H1 (cell line): ENCODE data around the gene PFDN5. TPM values are rescaled to one million over a fixed set of nuclear protein-coding genes. Genes with fewer than 3 reads are reported as not detected.

Experiments
- CTCF ChIA-PET: fragments of 300-600 bp; sonication (Branson Sonifier 250); formaldehyde crosslinking; loops from one replicate; lab custom pipeline; 2021; ENCODE audit not compliant: partially characterized antibody; lab: Charles Lee
- POLR2A ChIA-PET: fragments of 300-600 bp; sonication (Branson Sonifier 250); formaldehyde crosslinking; loops from one replicate; lab custom pipeline; 2021; ENCODE audit warnings: inconsistent platforms; ENCODE audit not compliant: partially characterized antibody; lab: Charles Lee
- DNase-seq, 2 experiments: peaks; one replicate each; pipeline versions ENCODE4 v3.0.0 to v3.0.0-alpha.2; 2010 to 2022; ENCODE audit warnings: low spot score in 2 of 2, low read depth in 1 of 2, mixed read lengths in 1 of 2
- FAIRE-seq: peaks from 2 replicates; lab custom pipeline; 2011; peaks lifted over from hg19 to GRCh38; lab: Jason Lieb, UNC
- H2AFZ ChIP-seq: 2 replicates; pipeline ENCODE4 v1.8.1; 2012; ENCODE audit warnings: low read length, inconsistent platforms
- H2AK5ac ChIP-seq: 2 replicates; pipeline ENCODE4 v1.6.1; 2013; ENCODE audit warnings: low read depth, low read length
- H2BK120ac ChIP-seq: replicated peaks from 2 replicates; pipeline ENCODE3; 2013; ENCODE audit warnings: low read depth, low read length, inconsistent platforms
- H2BK12ac ChIP-seq: 2 replicates; pipeline ENCODE4 v1.6.1; 2013; ENCODE audit warnings: low read depth, low read length
- H2BK15ac ChIP-seq: 2 replicates; pipeline ENCODE4 v1.6.1; 2013; ENCODE audit warnings: low read length
- H2BK20ac ChIP-seq: 2 replicates; pipeline ENCODE4 v1.6.1; 2013; ENCODE audit warnings: low read length
- H2BK5ac ChIP-seq: 2 replicates; pipeline ENCODE4 v1.6.1; 2013; ENCODE audit warnings: low read depth, low read length
- H3K14ac ChIP-seq: 2 replicates; pipeline ENCODE4 v1.6.1; 2013; ENCODE audit warnings: inconsistent platforms; ENCODE audit not compliant: insufficient read length
- H3K18ac ChIP-seq: 2 replicates; pipeline ENCODE4 v1.6.1; 2013; ENCODE audit warnings: low read length; ENCODE audit errors: extremely low read depth
- H3K23ac ChIP-seq: 2 replicates; pipeline ENCODE4 v1.6.1; 2013; ENCODE audit warnings: inconsistent platforms; ENCODE audit not compliant: insufficient read length
- H3K23me2 ChIP-seq: 2 replicates; pipeline ENCODE4 v1.6.1; 2013; ENCODE audit warnings: low read depth, low read length
- H3K27ac ChIP-seq: 2 replicates; pipeline ENCODE4 v1.6.1; 2011; ENCODE audit warnings: low read depth, low read length, inconsistent platforms
- H3K27me3 ChIP-seq, 4 experiments: replicated peaks in 1 of 4; 1 replicate in 1 of 4; 2 replicates in 3 of 4; pipeline versions ENCODE4 v1.6.1 to v1.8.1; 2011 to 2013; ENCODE audit warnings: low read length in 3 of 4, mild to moderate bottlenecking in 3 of 4, inconsistent platforms in 2 of 4, mixed read lengths in 2 of 4, moderate library complexity in 1 of 4; ENCODE audit not compliant: control insufficient read depth in 3 of 4, insufficient read depth in 3 of 4; ENCODE audit errors: extremely low read depth in 1 of 4
- H3K36me3 ChIP-seq, 4 experiments: 2 replicates each; pipeline versions ENCODE4 v1.6.1 to v1.8.1; 2011 to 2013; ENCODE audit warnings: mild to moderate bottlenecking in 4 of 4, low read length in 3 of 4, moderate library complexity in 2 of 4, control low read depth in 1 of 4, inconsistent platforms in 1 of 4; ENCODE audit not compliant: insufficient read depth in 4 of 4, control insufficient read depth in 2 of 4
- H3K4ac ChIP-seq: replicated peaks from 2 replicates; pipeline ENCODE3; 2013; ENCODE audit warnings: low read length, low read depth, mixed read lengths, inconsistent platforms; ENCODE audit not compliant: insufficient read length
- H3K4me1 ChIP-seq, 4 experiments: replicated peaks in 1 of 4; 1 replicate in 1 of 4; 2 replicates in 3 of 4; pipeline versions ENCODE4 v1.6.1 to v1.8.1; 2011 to 2013; ENCODE audit warnings: low read length in 3 of 4, inconsistent platforms in 2 of 4, mixed read lengths in 1 of 4; ENCODE audit not compliant: insufficient read depth in 4 of 4, control insufficient read depth in 3 of 4
- H3K4me2 ChIP-seq, 2 experiments: 2 replicates each; pipeline versions ENCODE4 v1.6.1 to v1.8.1; 2011 to 2013; ENCODE audit warnings: low read depth in 2 of 2, low read length in 2 of 2, control low read depth in 1 of 2, inconsistent platforms in 1 of 2, mild to moderate bottlenecking in 1 of 2; ENCODE audit not compliant: insufficient read depth in 1 of 2
- H3K4me3 ChIP-seq, 4 experiments: fragments of 200-600, 300-600 bp in 1 of 4; sonication (generic), shearing (Covaris generic), sonication (Bioruptor Twin) in 1 of 4; 2 replicates each; pipeline versions ENCODE4 v1.5.1 to v1.8.1; 2011 to 2016; ENCODE audit warnings: low read length in 4 of 4, low read depth in 3 of 4, control low read depth in 2 of 4, inconsistent platforms in 2 of 4, mild to moderate bottlenecking in 2 of 4, mixed read lengths in 1 of 4, moderate library complexity in 1 of 4; ENCODE audit not compliant: insufficient read depth in 2 of 4; ENCODE audit errors: extremely low read depth in 1 of 4
- H3K56ac ChIP-seq: replicated peaks from 2 replicates; pipeline ENCODE3; 2013; ENCODE audit warnings: low read depth, mild to moderate bottlenecking, mixed read lengths, low read length, inconsistent platforms; ENCODE audit not compliant: insufficient read length
- H3K79me1 ChIP-seq: 2 replicates; pipeline ENCODE4 v1.6.1; 2013; ENCODE audit warnings: low read depth, low read length, control low read depth
- H3K79me2 ChIP-seq, 2 experiments: 2 replicates each; pipeline versions ENCODE4 v1.6.1 to v1.8.1; 2012 to 2013; ENCODE audit warnings: low read length in 2 of 2, mild to moderate bottlenecking in 2 of 2, inconsistent platforms in 1 of 2; ENCODE audit not compliant: insufficient read depth in 2 of 2, control insufficient read depth in 1 of 2
- H3K9ac ChIP-seq, 4 experiments: replicated peaks in 1 of 4; 1 replicate in 1 of 4; 2 replicates in 3 of 4; pipeline versions ENCODE4 v1.6.1 to v1.8.1; 2011 to 2013; ENCODE audit warnings: low read depth in 3 of 4, low read length in 3 of 4, control low read depth in 2 of 4, mild to moderate bottlenecking in 2 of 4, moderate library complexity in 2 of 4, inconsistent platforms in 1 of 4; ENCODE audit errors: extremely low read depth in 1 of 4
- H3K9me3 ChIP-seq, 2 experiments: 2 replicates each; pipeline versions ENCODE4 v1.6.1 to v1.8.1; 2012 to 2013; ENCODE audit warnings: mild to moderate bottlenecking in 2 of 2, moderate library complexity in 2 of 2, control low read depth in 1 of 2, inconsistent platforms in 1 of 2, low read depth in 1 of 2, low read length in 1 of 2, mixed read lengths in 1 of 2; ENCODE audit not compliant: insufficient read depth in 2 of 2
- H4K20me1 ChIP-seq, 2 experiments: replicated peaks in 1 of 2; 2 replicates each; pipeline versions ENCODE3 to v1.8.1; 2011 to 2013; ENCODE audit warnings: inconsistent platforms in 2 of 2, low read length in 2 of 2, mild to moderate bottlenecking in 1 of 2; ENCODE audit not compliant: insufficient read depth in 2 of 2, control insufficient read depth in 1 of 2
- H4K5ac ChIP-seq: 2 replicates; pipeline ENCODE4 v1.6.1; 2013; ENCODE audit warnings: low read length, low read depth, mixed read lengths, inconsistent platforms; ENCODE audit not compliant: insufficient read length
- H4K8ac ChIP-seq: 2 replicates; pipeline ENCODE4 v1.8.0; 2013; ENCODE audit warnings: mild to moderate bottlenecking, moderate library complexity, low read length, inconsistent platforms; ENCODE audit not compliant: insufficient read depth; ENCODE audit errors: extremely low read depth
- H4K91ac ChIP-seq: replicated peaks from 2 replicates; pipeline ENCODE3; 2013; ENCODE audit warnings: low read length, mixed read lengths, inconsistent platforms; ENCODE audit not compliant: insufficient read length
- BRCA1 ChIP-seq: IDR thresholded peaks from 2 replicates; pipeline ENCODE4 v1.6.1; 2012; ENCODE audit warnings: low read depth, low read length, improper control_type of control experiment
- CHD2 ChIP-seq: IDR thresholded peaks from 2 replicates; pipeline ENCODE4 v1.6.1; 2012; ENCODE audit warnings: low read length, improper control_type of control experiment
- GABPA ChIP-seq: IDR thresholded peaks from 2 replicates; pipeline ENCODE4 v1.6.1; 2011; ENCODE audit warnings: mild to moderate bottlenecking, low read length, moderate library complexity, borderline replicate concordance; ENCODE audit not compliant: insufficient read depth
- KDM4A ChIP-seq: IDR thresholded peaks from one replicate; pipeline ENCODE4 v1.7.1; 2012; ENCODE audit warnings: low read depth, mild to moderate bottlenecking, moderate library complexity, low read length, inconsistent platforms; ENCODE audit not compliant: severe bottlenecking
- POLR2AphosphoS5 ChIP-seq: IDR thresholded peaks from 2 replicates; pipeline ENCODE4 v1.6.1; 2011; ENCODE audit warnings: low read depth, low read length
- SAP30 ChIP-seq: fragments of 300-600 bp; sonication (generic); IDR thresholded peaks from 2 replicates; pipeline ENCODE4 v1.7.1; 2012; ENCODE audit warnings: low read length, moderate library complexity, mild to moderate bottlenecking, inconsistent platforms; ENCODE audit not compliant: insufficient read depth, insufficient replicate concordance
- TAF1 ChIP-seq: IDR thresholded peaks from 2 replicates; pipeline ENCODE4 v1.6.1; 2011; ENCODE audit warnings: mild to moderate bottlenecking, low read depth, low read length
- WGBS, 2 experiments: shearing (Covaris generic) in 1 of 2; methylation state at CpG; one replicate each; pipeline versions ENCODE4 v1.1.6 to v1.1.7; 2013 to 2015; ENCODE audit warnings: low lambda C conversion rate in 2 of 2, mixed read lengths in 2 of 2, inconsistent platforms in 1 of 2, low coverage in 1 of 2, missing lambda C conversion rate in 1 of 2; ENCODE audit not compliant: insufficient replicate concordance in 2 of 2, insufficient coverage in 1 of 2, insufficient read length in 1 of 2; ENCODE audit errors: extremely low coverage in 1 of 2, missing lambda C conversion rate in 1 of 2; 5-methylcytosine and 5-hydroxymethylcytosine counted together
- polyA plus RNA-seq, 7 experiments: library from polyadenylated mRNA; depleted of rRNA in 3 of 7; stranded (reverse) in 5 of 7; unstranded in 2 of 7; fragments of >200 nt in 5 of 7; fragments of 200-250 nt in 2 of 7; gene quantifications; 1 replicate in 5 of 7; 2 replicates in 1 of 7; 4 replicates in 1 of 7; pipeline versions ENCODE4 v1.2.1 to v1.2.3, GENCODE V29; 2011 to 2013; ENCODE audit warnings: missing spikeins in 2 of 7, mixed read lengths in 2 of 7
- total RNA-seq: library from RNA; stranded (reverse); fragmentation: NEBNext Ultra II Directional; extraction: Animal tissue kit (Norgen Biotek cat#: 25700); gene quantifications from 2 replicates; pipeline ENCODE4 v1.2.1, GENCODE V29; 2021
- TF ChIP-seq, protein P1 (sequence below): IDR thresholded peaks from 2 replicates; pipeline ENCODE4 v1.6.1; 2011; ENCODE audit warnings: low read length, improper control_type of control experiment
- TF ChIP-seq, protein P2 (sequence below): IDR thresholded peaks from 2 replicates; pipeline ENCODE4 v1.6.1; 2012; ENCODE audit warnings: inconsistent platforms

Gene PFDN5
- total and polyA plus RNA-seq, 2 of the 8 experiments (the other 6 are each of a cell fraction or from before 2014, with no cell fraction given) = 290 to 630 TPM

DNA sequence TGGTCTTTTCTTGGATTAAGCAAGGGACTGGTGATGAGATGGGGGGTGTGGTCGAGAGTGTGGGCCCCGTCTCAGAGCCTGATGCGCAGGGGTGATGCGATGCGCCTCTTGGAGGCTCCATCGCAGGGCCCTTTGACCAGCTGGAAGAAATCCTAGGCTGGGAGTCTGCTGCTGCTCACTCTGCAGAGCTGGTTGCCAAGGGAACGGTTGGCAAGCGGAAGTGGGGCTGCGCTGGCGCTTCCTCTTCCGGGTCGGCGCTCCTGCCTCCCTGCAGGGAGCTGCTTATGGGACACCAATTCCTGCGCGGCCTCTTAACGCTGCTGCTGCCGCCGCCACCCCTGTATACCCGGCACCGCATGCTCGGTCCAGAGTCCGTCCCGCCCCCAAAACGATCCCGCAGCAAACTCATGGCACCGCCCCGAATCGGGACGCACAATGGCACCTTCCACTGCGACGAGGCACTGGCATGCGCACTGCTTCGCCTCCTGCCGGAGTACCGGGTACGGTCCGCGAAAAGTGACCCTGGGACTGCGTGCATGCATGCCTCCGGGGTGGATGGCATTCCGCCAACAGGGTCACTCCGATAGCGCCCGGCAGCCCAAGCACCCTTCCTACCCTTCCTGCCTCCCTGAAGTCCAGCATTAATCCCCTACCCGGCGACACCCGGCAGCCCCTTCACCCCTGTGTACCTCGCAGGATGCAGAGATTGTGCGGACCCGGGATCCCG is 4.3 kb downstream of the PFDN5 start, which contains the start of gene MYG1:
TSS of gene MYG1 (plus strand) at position 242 of the 727 bp plus-strand sequence. CDS start at position 285, 43 bp downstream.
- peaks cover 5 to 28% of the 10 kb centered on the region in 2 experiments; a peak in 3 of 4 replicates for H3K79me2 ChIP-seq
- no peak for FAIRE-seq
- no peak within 1 kb of the TSS for H2AK5ac ChIP-seq
- ChIA-PET POLR2A (interaction anchor here (0.6 to 5.4 kb wide), 13 partner anchors 9 to 184 kb away, joined by 3 to 30 read pairs (median 4); partner anchors contain the start of genes AAAS, CSAD and ZNF740), CTCF (interaction anchor here (0.7 to 28.3 kb wide), 12 partner anchors 8 to 111 kb away, joined by 3 to 573 read pairs (median 6); partner anchors contain the start of genes AAAS, ESPL1 and ITGB7)
- no peak within 1 kb of the TSS for H2BK20ac ChIP-seq
- no peak within 1 kb of the TSS for H2BK120ac ChIP-seq
- H4K91ac ChIP-seq = peak within 1 kb of the TSS; percentile 58
- H3K9me3 ChIP-seq = no peaks in the 10 kb centered on the region
- peak within 1 kb of the TSS; percentile 35 to 76 (median 68) for H3K9ac ChIP-seq
- H3K18ac ChIP-seq = peak within 1 kb of the TSS; percentile 95
- peak within 1 kb of the TSS; percentile 10 for H2AFZ ChIP-seq
- no peak within 1 kb of the TSS for H3K4ac ChIP-seq
- peak within 1 kb of the TSS; percentile 51 for H3K27ac ChIP-seq
- peak within 1 kb of the TSS; percentile 34 for H4K5ac ChIP-seq
- H2BK12ac ChIP-seq = no peak within 1 kb of the TSS
- H2BK15ac ChIP-seq = peak within 1 kb of the TSS; percentile 88; the same call in 1 of the 2 replicates
- peaks cover 0 to 5% (median 3%) of the 10 kb centered on the region in 4 experiments; a peak in 5 of 7 replicates for H3K4me1 ChIP-seq
- peak; percentile 86 to 87 for DNase-seq
- H3K27me3 ChIP-seq = no peaks in the 10 kb centered on the region
- peaks cover 6% of the 10 kb centered on the region for H3K79me1 ChIP-seq
- peak within 1 kb of the TSS; percentile 90 to 96 for H3K4me2 ChIP-seq
- peaks cover 0 to 2% of the 10 kb centered on the region in 2 experiments for H4K20me1 ChIP-seq
- peak within 1 kb of the TSS; percentile 95 for H2BK5ac ChIP-seq
- H3K4me3 ChIP-seq = peak within 1 kb of the TSS; percentile 52 to 98 (median 89)
- 0 out of 2 replicates have a peak within 1 kb of the TSS, but pooled peaks have one; percentile 87 for H4K8ac ChIP-seq
- no peak within 1 kb of the TSS for H3K23ac ChIP-seq
- peak within 1 kb of the TSS; percentile 5 for H3K56ac ChIP-seq
- no peak within 1 kb of the TSS for H3K14ac ChIP-seq
- peaks cover 12% of the 10 kb centered on the region for H3K23me2 ChIP-seq
- 4% methylated on average over 43 of the region's 51 CpGs; no CpG with 5 or more reads in 1 of the 2 experiments for WGBS, 2 experiments
- peaks cover 4 to 25% (median 15%) of the 10 kb centered on the region in 4 experiments; a peak in 6 of 8 replicates for H3K36me3 ChIP-seq
- no peak for TF ChIP-seq TAF1
- TF ChIP-seq CHD2 = peak; percentile 62; the same call in 1 of the 2 replicates
- peak; percentile 72 for TF ChIP-seq KDM4A
- TF ChIP-seq GABPA = peak; percentile 97
- peak; percentile 94 for TF ChIP-seq SAP30
- TF ChIP-seq, protein P1, sequence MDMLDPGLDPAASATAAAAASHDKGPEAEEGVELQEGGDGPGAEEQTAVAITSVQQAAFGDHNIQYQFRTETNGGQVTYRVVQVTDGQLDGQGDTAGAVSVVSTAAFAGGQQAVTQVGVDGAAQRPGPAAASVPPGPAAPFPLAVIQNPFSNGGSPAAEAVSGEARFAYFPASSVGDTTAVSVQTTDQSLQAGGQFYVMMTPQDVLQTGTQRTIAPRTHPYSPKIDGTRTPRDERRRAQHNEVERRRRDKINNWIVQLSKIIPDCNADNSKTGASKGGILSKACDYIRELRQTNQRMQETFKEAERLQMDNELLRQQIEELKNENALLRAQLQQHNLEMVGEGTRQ = no peak
- TF ChIP-seq BRCA1 = no peak
- peak; percentile 84 for TF ChIP-seq POLR2AphosphoS5
- TF ChIP-seq, protein P2, sequence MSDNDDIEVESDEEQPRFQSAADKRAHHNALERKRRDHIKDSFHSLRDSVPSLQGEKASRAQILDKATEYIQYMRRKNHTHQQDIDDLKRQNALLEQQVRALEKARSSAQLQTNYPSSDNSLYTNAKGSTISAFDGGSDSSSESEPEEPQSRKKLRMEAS = peak; percentile 87
